K562 (cell line): ENCODE measurements around the gene OOSP1.

Experiments
- CHD2 ChIP-seq: IDR thresholded peaks from 2 replicates; pipeline ENCODE4 v1.6.1; 2011; ENCODE audit warnings: low read depth, low read length
- CREB1 ChIP-seq, 2 experiments: sonication (generic) in 1 of 2; formaldehyde crosslinking in 1 of 2; IDR thresholded peaks; 2 replicates each; pipeline versions ENCODE4 v1.6.1 to v1.8.0; 2012 to 2022; ENCODE audit warnings: inconsistent platforms in 1 of 2, mild to moderate bottlenecking in 1 of 2, missing genetic modification reagents in 1 of 2, moderate library complexity in 1 of 2
- HDAC2 ChIP-seq: fragments of 450-650 bp; IDR thresholded peaks from 2 replicates; pipeline ENCODE4 v1.6.1; 2016; ENCODE audit warnings: mild to moderate bottlenecking

GRCh38 chr11:59938132-59938531, at the start of gene OOSP1:
- no peak for TF ChIP-seq CHD2
- no peak for TF ChIP-seq CREB1 (IDR thresholded peaks at IDR 0.05)
- TF ChIP-seq CREB1 (CRISPR knock-in tag; IDR thresholded peaks at IDR 0.05): no peak
- TF ChIP-seq HDAC2: no peak
